HEK293 (cell line): ENCODE results near the gene ARHGAP8.

ENCODE experiments used
- CTCF ChIA-PET: fragments of 350-600 bp; formaldehyde crosslinking; extraction: SDS; loops from one replicate; lab custom pipeline; 2021; ENCODE audit warnings: antibody characterized with exemption; lab: Yijun Ruan, JAX
- POLR2A ChIA-PET: fragments of 300-600 bp; formaldehyde crosslinking; extraction: SDS; loops from one replicate; lab custom pipeline; 2020; ENCODE audit warnings: antibody characterized with exemption, inconsistent platforms; lab: Yijun Ruan, JAX
- H3K27ac ChIP-seq: fragments of 200-500 bp; sonication (Bioruptor generic); 2 replicates; pipeline ENCODE4 v1.5.1; 2014; ENCODE audit warnings: low read depth, low read length, control low read depth, inconsistent platforms; ENCODE audit errors: extremely low read depth
- H3K36me3 ChIP-seq, 2 experiments: fragments of 200-500 bp in 1 of 2; sonication (Bioruptor generic) in 1 of 2; 1 replicate in 1 of 2; 2 replicates in 1 of 2; pipeline ENCODE4 v1.5.1; 2014 to 2017; ENCODE audit warnings: inconsistent platforms in 2 of 2, low read length in 2 of 2; ENCODE audit not compliant: control insufficient read depth in 2 of 2, insufficient read depth in 1 of 2
- H3K4me1 ChIP-seq: fragments of 200-500 bp; sonication (Bioruptor generic); 2 replicates; pipeline ENCODE4 v1.5.1; 2014; ENCODE audit warnings: mild to moderate bottlenecking, low read length, inconsistent platforms; ENCODE audit not compliant: control insufficient read depth, insufficient read depth
- H3K4me3 ChIP-seq: 2 replicates; pipeline ENCODE4 v1.5.1; 2011; ENCODE audit warnings: low read depth, mild to moderate bottlenecking, control low read depth, low read length, moderate library complexity
- H3K9me3 ChIP-seq: fragments of 200-500 bp; sonication (Bioruptor generic); 2 replicates; pipeline ENCODE4 v1.5.1; 2014; ENCODE audit warnings: low read depth, low read length, inconsistent platforms; ENCODE audit not compliant: control insufficient read depth, insufficient read depth
- EGR2 ChIP-seq: fragments of 450-650 bp; formaldehyde crosslinking; IDR thresholded peaks from 2 replicates; pipeline ENCODE4 v1.5.1; 2016; ENCODE audit warnings: low read depth, missing biosample characterization, missing genetic modification characterization
- GFI1B ChIP-seq: fragments of 450-650 bp; formaldehyde crosslinking; IDR thresholded peaks from 2 replicates; pipeline ENCODE4 v1.5.1; 2016; ENCODE audit warnings: missing biosample characterization, missing genetic modification characterization
- PBX3 ChIP-seq: sonication (generic); formaldehyde crosslinking; IDR thresholded peaks from 2 replicates; pipeline ENCODE4 v1.8.1; 2022; ENCODE audit warnings: mild to moderate bottlenecking, moderate library complexity, missing genetic modification reagents
- ZBTB17 ChIP-seq: fragments of 450-650 bp; formaldehyde crosslinking; IDR thresholded peaks from 2 replicates; pipeline ENCODE4 v1.5.1; 2016; ENCODE audit warnings: missing biosample characterization, missing genetic modification characterization
- ZBTB49 ChIP-seq: fragments of 450-650 bp; formaldehyde crosslinking; IDR thresholded peaks from 2 replicates; pipeline ENCODE4 v1.5.1; 2016; ENCODE audit warnings: missing biosample characterization, missing genetic modification characterization, low read depth
- ZBTB6 ChIP-seq: fragments of 450-650 bp; formaldehyde crosslinking; IDR thresholded peaks from 2 replicates; pipeline ENCODE4 v1.5.1; 2017; ENCODE audit warnings: missing biosample characterization, missing genetic modification characterization
- ZBTB7A ChIP-seq: fragments of 450-650 bp; formaldehyde crosslinking; IDR thresholded peaks from 2 replicates; pipeline ENCODE4 v1.5.1; 2016; ENCODE audit warnings: low read depth, missing biosample characterization, missing genetic modification characterization
- ZBTB8A ChIP-seq: fragments of 450-650 bp; formaldehyde crosslinking; IDR thresholded peaks from 2 replicates; pipeline ENCODE4 v1.5.1; 2016; ENCODE audit warnings: missing biosample characterization, missing genetic modification characterization
- ZIC2 ChIP-seq: fragments of 450-650 bp; formaldehyde crosslinking; IDR thresholded peaks from 2 replicates; pipeline ENCODE4 v1.5.1; 2016; ENCODE audit warnings: missing biosample characterization, missing genetic modification characterization
- ZNF132 ChIP-seq: fragments of 450-650 bp; formaldehyde crosslinking; IDR thresholded peaks from 2 replicates; pipeline ENCODE4 v1.5.1; 2017; ENCODE audit warnings: missing biosample characterization, missing genetic modification characterization, borderline replicate concordance
- ZNF302 ChIP-seq: fragments of 450-650 bp; formaldehyde crosslinking; IDR thresholded peaks from 2 replicates; pipeline ENCODE4 v1.5.1; 2016; ENCODE audit warnings: missing biosample characterization, missing genetic modification characterization, low read depth
- ZNF341 ChIP-seq: fragments of 450-650 bp; formaldehyde crosslinking; IDR thresholded peaks from 2 replicates; pipeline ENCODE4; 2016; ENCODE audit warnings: low read depth, missing biosample characterization, missing genetic modification characterization
- ZNF398 ChIP-seq: fragments of 450-650 bp; formaldehyde crosslinking; IDR thresholded peaks from 2 replicates; pipeline ENCODE4 v1.5.1; 2017; ENCODE audit warnings: missing biosample characterization, missing genetic modification characterization
- ZNF501 ChIP-seq: fragments of 450-650 bp; formaldehyde crosslinking; IDR thresholded peaks from 2 replicates; pipeline ENCODE4 v1.5.1; 2016; ENCODE audit warnings: missing biosample characterization, missing genetic modification characterization
- ZNF513 ChIP-seq: fragments of 450-650 bp; IDR thresholded peaks from 2 replicates; pipeline ENCODE4 v1.5.1; 2018; ENCODE audit warnings: missing biosample characterization, missing genetic modification characterization
- ZNF658 ChIP-seq: fragments of 450-650 bp; formaldehyde crosslinking; IDR thresholded peaks from 2 replicates; pipeline ENCODE4; 2016; ENCODE audit warnings: missing biosample characterization, missing genetic modification characterization
- ZNF704 ChIP-seq: fragments of 450-650 bp; formaldehyde crosslinking; IDR thresholded peaks from 2 replicates; pipeline ENCODE4 v1.5.1; 2016; ENCODE audit warnings: missing biosample characterization, missing genetic modification characterization
- ZNF830 ChIP-seq: fragments of 450-650 bp; IDR thresholded peaks from 2 replicates; pipeline ENCODE4 v1.5.0; 2018; ENCODE audit warnings: missing biosample characterization, missing genetic modification characterization, low read depth, mild to moderate bottlenecking, moderate library complexity
- ZSCAN23 ChIP-seq: fragments of 450-650 bp; formaldehyde crosslinking; IDR thresholded peaks from 2 replicates; pipeline ENCODE4 v1.5.1; 2016; ENCODE audit warnings: missing biosample characterization, missing genetic modification characterization

ARHGAP8 gene

GRCh38 chr22:44727709-44728108, 24.7 kb upstream of the ARHGAP8 start:
- peaks cover 0 to 23% of the 10 kb centered on the region in 2 experiments; a peak in 1 of 3 replicates for H3K36me3 ChIP-seq
- no peak overlapping the region for H3K27ac ChIP-seq
- TF ChIP-seq ZBTB8A (no peak), ZNF501 (tag by site-specific recombination) (no peak), ZBTB17 (tag by site-specific recombination) (no peak), ZNF513 (tag by site-specific recombination) (no peak), ZNF830 (tag by site-specific recombination) (no peak), GFI1B (tag by site-specific recombination) (no peak), ZBTB6 (tag by site-specific recombination) (no peak), ZNF132 (tag by site-specific recombination) (no peak), ZNF302 (tag by site-specific recombination) (no peak), ZNF341 (tag by site-specific recombination) (no peak), ZNF398 (tag by site-specific recombination) (no peak), ZNF704 (tag by site-specific recombination) (no peak), EGR2 (tag by site-specific recombination) (no peak), ZNF658 (no peak), ZBTB7A (tag by site-specific recombination) (no peak), PBX3 (no peak), ZSCAN23 (tag by site-specific recombination) (no peak)
- H3K4me3 ChIP-seq = no peak overlapping the region
- ChIA-PET POLR2A (no interaction called here), CTCF (interaction anchor here (1.6 kb wide), 1 partner anchor 9 kb away, joined by 4 read pairs; no protein-coding TSS in a partner anchor)
- H3K9me3 ChIP-seq = no peaks in the 10 kb centered on the region
- no peaks in the 10 kb centered on the region for H3K4me1 ChIP-seq

- Histone ChIP-seq H3K27ac (no peak overlapping the region), H3K9me3 (no peaks in the 10 kb centered on the region), H3K4me1 (no peaks in the 10 kb centered on the region), H3K4me3 (no peak overlapping the region), H3K36me3 (peaks cover 0 to 24% of the 10 kb centered on the region in 2 experiments; a peak in 1 of 3 replicates)
- no peak for TF ChIP-seq ZBTB49 (tag by site-specific recombination)
- TF ChIP-seq ZIC2 (tag by site-specific recombination) = 0 out of 2 replicates have a peak, but pooled peaks have one; percentile 23
- ChIA-PET CTCF (no interaction called here), POLR2A (no interaction called here)
These were observed 23.5 kb upstream of the ARHGAP8 start for GRCh38 chr22:44728761-44729324.
